Sigmoid colon (tissue), 7 donors: ENCODE data around the gene JAKMIP2. TPM values are rescaled to one million over a fixed set of nuclear protein-coding genes. Genes with fewer than 3 reads are reported as not detected.

Source experiments
- DNase-seq: peaks from one replicate; pipeline ENCODE4 v3.0.0-alpha.2; 2019
- H3K27ac ChIP-seq, 4 donors: fragments of 200-600 bp; sonication (generic); one replicate each; pipeline ENCODE4 v1.5.1; 2016 to 2019; ENCODE audit warnings: mild to moderate bottlenecking in 1 of 4
- H3K27me3 ChIP-seq, 3 donors: fragments of 200-600 bp; sonication (generic); one replicate each; pipeline ENCODE4 v1.5.1; 2019; ENCODE audit warnings: mild to moderate bottlenecking in 1 of 3
- H3K36me3 ChIP-seq, 4 donors: fragments of 200-600 bp; sonication (generic); one replicate each; pipeline ENCODE4 v1.5.1; 2016 to 2019
- H3K4me1 ChIP-seq, 4 donors: fragments of 200-600 bp; sonication (generic); one replicate each; pipeline ENCODE4 v1.5.1; 2017 to 2019
- H3K4me3 ChIP-seq, 4 donors: fragments of 200-600 bp; sonication (generic); one replicate each; pipeline ENCODE4 v1.5.1; 2017 to 2019; ENCODE audit warnings: mild to moderate bottlenecking in 2 of 4, moderate library complexity in 1 of 4
- H3K9me3 ChIP-seq, 4 donors: fragments of 200-600 bp in 3 of 4; sonication (generic) in 3 of 4; one replicate each; pipeline versions ENCODE4 v1.5.1 to v1.6.1; 2013 to 2019
- CTCF ChIP-seq, 4 experiments: fragments of 450-650 bp in 3 of 4; fragments of 200-600 bp in 1 of 4; IDR thresholded peaks; one replicate each; pipeline ENCODE4 v1.5.1; 2016 to 2019; ENCODE audit warnings: antibody characterized with exemption in 4 of 4, mild to moderate bottlenecking in 3 of 4, moderate library complexity in 2 of 4
- EP300 ChIP-seq, 4 donors: sonication (generic); formaldehyde crosslinking; IDR thresholded peaks; one replicate each; pipeline ENCODE4 v1.6.1; 2017; ENCODE audit warnings: antibody characterized with exemption in 4 of 4
- POLR2A ChIP-seq, 2 donors: fragments of 450-650 bp; IDR thresholded peaks; one replicate each; pipeline ENCODE4 v1.6.1; 2016; ENCODE audit warnings: antibody characterized with exemption in 2 of 2, mild to moderate bottlenecking in 2 of 2, moderate library complexity in 2 of 2
- POLR2AphosphoS5 ChIP-seq, 4 donors: sonication (generic); formaldehyde crosslinking; IDR thresholded peaks; one replicate each; pipeline ENCODE4 v1.6.1; 2017; ENCODE audit warnings: antibody characterized with exemption in 4 of 4
- WGBS, 2 donors: extraction: QIAGEN DNeasy Blood & Tissue Kit; methylation state at CpG; one replicate each; pipeline ENCODE4 v1.1.7; 2013; 5-methylcytosine and 5-hydroxymethylcytosine counted together
- intact Hi-C: fragments of 100-400 bp; cut with DNase I; formaldehyde crosslinking; loops from one replicate; pipeline ENCODE4 v1.15.1; 2023
- polyA plus RNA-seq, 3 donors: library from polyadenylated mRNA; stranded (reverse); fragments of 200-250 nt; gene quantifications; one replicate each; pipeline ENCODE4 v1.2.3, GENCODE V29; 2013
- total RNA-seq, 4 donors: library from RNA; depleted of rRNA; stranded (reverse); fragments of >200 nt; gene quantifications; one replicate each; pipeline ENCODE4 v1.1.0, GENCODE V29; 2016
- donor health status: healthy with polysubstance abuse.
- donor health status: Bipolar disorder and iron deficiency.
- donor health status: healthy.

JAKMIP2 gene
- total and polyA plus RNA-seq, 7 donors: under 0.01 to 8.9 (median 2.8) TPM; not detected in 1

DNA sequence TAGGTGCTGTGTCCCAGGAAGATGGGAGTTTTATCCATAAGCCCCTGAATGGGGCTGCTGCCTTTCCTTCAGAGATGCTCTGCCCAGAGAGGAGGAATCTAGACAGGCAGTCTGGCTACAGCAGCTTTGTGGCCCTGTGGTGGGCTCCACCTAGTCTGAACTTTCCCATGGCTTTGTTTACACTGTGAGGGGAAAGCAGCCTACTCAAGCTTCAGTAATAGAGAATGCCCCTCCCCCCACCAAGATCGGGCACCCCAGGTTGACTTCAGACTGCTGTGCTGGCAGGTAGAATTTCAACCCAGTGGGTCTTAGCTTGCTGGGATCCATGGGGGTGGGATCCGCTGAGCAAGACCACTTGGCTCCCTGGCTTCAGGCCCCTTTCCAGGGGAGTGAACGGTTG lies 171.7 kb downstream of the JAKMIP2 start:
- no peaks in the 10 kb centered on the region for H3K4me1 ChIP-seq
- no peak overlapping the region for H3K4me3 ChIP-seq
- WGBS, 2 donors: 85 to 86% methylated on average over 3 of the region's 3 CpGs
- H3K27ac ChIP-seq: no peak overlapping the region
- intact Hi-C loops: no loop called here
- no peaks in the 10 kb centered on the region for H3K36me3 ChIP-seq
- H3K27me3 ChIP-seq: no peaks in the 10 kb centered on the region
- H3K9me3 ChIP-seq: no peaks in the 10 kb centered on the region
- no peak for DNase-seq
- TF ChIP-seq EP300 (IDR thresholded peaks at IDR 0.05) (no peak), POLR2A (IDR thresholded peaks at IDR 0.05) (no peak), POLR2AphosphoS5 (IDR thresholded peaks at IDR 0.05) (no peak), CTCF (IDR thresholded peaks at IDR 0.05) (no peak)

DNA sequence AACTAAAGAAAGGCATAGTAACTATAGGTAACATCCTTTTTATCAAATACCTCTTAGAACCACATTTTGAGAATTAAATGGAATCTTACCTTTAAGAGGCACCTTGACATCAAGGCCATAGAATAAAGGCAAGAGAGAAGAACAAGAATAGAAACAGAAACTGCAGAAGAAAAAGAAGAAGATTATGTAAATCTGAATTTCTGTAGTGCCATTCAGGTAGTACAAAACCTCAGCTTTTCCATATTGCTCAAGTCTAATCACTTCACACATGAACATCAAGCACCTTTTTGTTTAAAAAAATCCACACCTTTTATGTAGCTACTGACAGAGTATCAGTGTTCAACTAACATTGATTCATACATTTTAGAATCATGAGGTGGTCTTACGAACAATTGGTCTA lies 180.9 kb downstream of the JAKMIP2 start:
- intact Hi-C loops: no loop called here
- H3K27me3 ChIP-seq: no peaks in the 10 kb centered on the region
- WGBS, 2 donors: 0 to 45% methylated on average over 1 of the region's 1 CpG

GRCh38 chr5:147591120-147591519 lies 191.4 kb downstream of the JAKMIP2 start:
- 14 to 60% methylated on average over 1 of the region's 1 CpG for WGBS, 2 donors
- Histone ChIP-seq H3K27ac (no peak overlapping the region), H3K9me3 (no peaks in the 10 kb centered on the region), H3K4me1 (peaks cover 0 to 15% (median 6%) of the 10 kb centered on the region in 4 donors), H3K27me3 (no peaks in the 10 kb centered on the region), H3K4me3 (no peak overlapping the region), H3K36me3 (no peaks in the 10 kb centered on the region)
- intact Hi-C loops: no loop called here
- TF ChIP-seq POLR2AphosphoS5 (IDR thresholded peaks at IDR 0.05) (no peak), CTCF (IDR thresholded peaks at IDR 0.05) (no peak), EP300 (IDR thresholded peaks at IDR 0.05) (no peak), POLR2A (IDR thresholded peaks at IDR 0.05) (no peak)
- DNase-seq: no peak

More for the DNA sequence above, 180.9 kb downstream of the JAKMIP2 start:
- DNase-seq: no peak
- Histone ChIP-seq H3K36me3 (no peaks in the 10 kb centered on the region), H3K27ac (no peak overlapping the region), H3K4me3 (no peak overlapping the region), H3K4me1 (no peaks in the 10 kb centered on the region), H3K9me3 (no peaks in the 10 kb centered on the region)
- TF ChIP-seq POLR2AphosphoS5 (IDR thresholded peaks at IDR 0.05) (no peak), CTCF (IDR thresholded peaks at IDR 0.05) (no peak), POLR2A (IDR thresholded peaks at IDR 0.05) (no peak)

DNA sequence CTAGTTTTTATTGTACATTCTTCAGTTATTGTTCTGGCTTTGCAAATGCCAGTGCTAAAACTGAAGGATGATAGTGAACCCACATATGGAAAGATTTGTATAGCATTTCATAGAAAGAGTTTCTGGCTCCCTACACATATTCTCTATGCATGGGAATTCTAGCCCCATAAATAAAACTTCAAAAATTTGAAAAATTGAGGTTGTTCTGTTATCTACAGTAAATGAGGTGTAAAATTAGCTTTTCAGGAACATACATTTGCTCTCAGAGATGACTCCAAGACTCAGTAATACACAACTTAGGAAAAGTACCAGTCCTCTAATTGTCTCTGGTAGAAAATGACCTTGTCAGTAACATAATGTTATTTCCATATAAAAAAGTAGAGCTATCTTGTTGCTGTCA lies 192.4 kb downstream of the JAKMIP2 start:
- no peaks in the 10 kb centered on the region for H3K9me3 ChIP-seq
- TF ChIP-seq EP300 (IDR thresholded peaks at IDR 0.05) (no peak), POLR2A (IDR thresholded peaks at IDR 0.05) (no peak), POLR2AphosphoS5 (IDR thresholded peaks at IDR 0.05) (no peak)
- no peak overlapping the region for H3K4me3 ChIP-seq
- no peak for DNase-seq
- intact Hi-C loops: no loop called here
- peaks cover 0 to 15% (median 6%) of the 10 kb centered on the region in 4 donors for H3K4me1 ChIP-seq
- H3K27me3 ChIP-seq: no peaks in the 10 kb centered on the region
- no peaks in the 10 kb centered on the region for H3K36me3 ChIP-seq
- H3K27ac ChIP-seq: no peak overlapping the region

- Histone ChIP-seq H3K4me3 (no peak overlapping the region), H3K27me3 (no peaks in the 10 kb centered on the region), H3K4me1 (peaks cover 0 to 14% (median 6%) of the 10 kb centered on the region in 4 donors), H3K27ac (no peak overlapping the region), H3K9me3 (no peaks in the 10 kb centered on the region), H3K36me3 (no peaks in the 10 kb centered on the region)
- 88 to 96% methylated on average over 1 of the region's 1 CpG for WGBS, 2 donors
- intact Hi-C loops: no loop called here
- no peak for DNase-seq
- no peak for TF ChIP-seq POLR2A (IDR thresholded peaks at IDR 0.05)
- TF ChIP-seq EP300 (IDR thresholded peaks at IDR 0.05): no peak
- no peak for TF ChIP-seq CTCF (IDR thresholded peaks at IDR 0.05)
- TF ChIP-seq POLR2AphosphoS5 (IDR thresholded peaks at IDR 0.05): no peak
Measured at GRCh38 chr5:147586832-147587231, 195.7 kb downstream of the JAKMIP2 start.
